Measurements from ENCODE around the gene IFNGR2.

DNA sequence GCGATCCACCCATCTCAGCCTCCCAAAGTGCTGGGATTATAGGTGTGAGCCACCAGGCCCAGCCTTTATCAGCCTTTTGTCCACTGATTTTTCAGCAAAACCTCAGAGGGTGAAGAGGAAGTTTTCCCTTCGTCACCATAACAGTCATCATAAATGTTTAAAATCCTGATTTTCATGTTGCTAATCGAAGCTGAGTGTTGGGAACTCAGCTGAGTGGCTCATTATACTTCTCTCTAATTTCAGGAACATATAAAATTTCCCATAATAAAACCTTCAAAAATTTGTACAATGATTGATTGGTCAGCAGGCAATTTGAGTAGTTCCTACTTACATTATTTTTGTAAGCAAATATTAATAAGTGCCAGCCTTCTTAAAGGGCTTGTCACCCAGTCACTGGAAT is 31.8 kb upstream of the IFNGR2 start:
- no peak for TF ChIP-seq POLR2AphosphoS5 (IDR thresholded peaks at IDR 0.05; ENCODE audit: low read depth, low read length)
- TF ChIP-seq, protein P1, sequence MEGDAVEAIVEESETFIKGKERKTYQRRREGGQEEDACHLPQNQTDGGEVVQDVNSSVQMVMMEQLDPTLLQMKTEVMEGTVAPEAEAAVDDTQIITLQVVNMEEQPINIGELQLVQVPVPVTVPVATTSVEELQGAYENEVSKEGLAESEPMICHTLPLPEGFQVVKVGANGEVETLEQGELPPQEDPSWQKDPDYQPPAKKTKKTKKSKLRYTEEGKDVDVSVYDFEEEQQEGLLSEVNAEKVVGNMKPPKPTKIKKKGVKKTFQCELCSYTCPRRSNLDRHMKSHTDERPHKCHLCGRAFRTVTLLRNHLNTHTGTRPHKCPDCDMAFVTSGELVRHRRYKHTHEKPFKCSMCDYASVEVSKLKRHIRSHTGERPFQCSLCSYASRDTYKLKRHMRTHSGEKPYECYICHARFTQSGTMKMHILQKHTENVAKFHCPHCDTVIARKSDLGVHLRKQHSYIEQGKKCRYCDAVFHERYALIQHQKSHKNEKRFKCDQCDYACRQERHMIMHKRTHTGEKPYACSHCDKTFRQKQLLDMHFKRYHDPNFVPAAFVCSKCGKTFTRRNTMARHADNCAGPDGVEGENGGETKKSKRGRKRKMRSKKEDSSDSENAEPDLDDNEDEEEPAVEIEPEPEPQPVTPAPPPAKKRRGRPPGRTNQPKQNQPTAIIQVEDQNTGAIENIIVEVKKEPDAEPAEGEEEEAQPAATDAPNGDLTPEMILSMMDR (IDR thresholded peaks at IDR 0.05): no peak
